ENCODE measurements around the gene PEX7.
"Not testable (repeated sequence)": the region's sequence is repeated elsewhere in the genome, so short reads cannot be mapped to it uniquely, and the experiment has no call there.

The PEX7 gene

DNA sequence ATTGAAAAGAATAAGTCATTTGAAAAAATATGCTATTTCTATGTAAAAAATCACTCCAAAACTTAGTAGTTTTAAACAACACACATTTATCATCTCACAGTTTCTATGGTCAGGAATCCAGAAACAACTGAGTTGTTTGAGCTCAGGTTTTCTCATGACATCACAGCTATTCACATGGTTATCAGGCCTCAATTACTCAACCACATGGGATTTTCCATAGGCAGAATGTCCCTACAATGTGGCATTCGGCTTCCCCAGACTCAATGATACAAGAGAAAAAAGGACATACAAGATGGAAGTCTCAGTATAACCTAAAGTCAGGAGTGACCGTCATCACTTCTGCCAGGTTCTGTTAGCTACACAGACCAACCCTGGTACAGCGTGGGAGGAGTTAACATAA lies 96.3 kb downstream of the PEX7 start:
- DNase-seq: no peak

DNA sequence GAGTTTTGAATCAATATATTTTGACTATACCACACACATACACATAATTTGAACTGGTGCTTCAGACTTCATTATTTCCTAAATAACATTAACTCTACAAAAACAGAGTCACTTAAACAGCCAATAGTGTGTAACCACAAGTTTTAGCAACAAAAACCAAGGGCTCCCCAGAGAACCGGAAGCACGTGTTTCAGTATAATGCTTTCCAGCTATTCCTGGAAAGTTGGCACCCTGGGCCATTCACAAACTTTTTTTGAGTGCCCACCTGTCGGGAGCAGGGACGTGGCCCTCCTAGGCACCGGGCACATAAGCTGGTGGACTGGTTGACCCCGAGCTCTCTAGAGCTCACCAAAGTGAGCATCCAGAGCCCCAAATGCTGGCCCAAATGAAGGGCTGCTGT lies 97.8 kb downstream of the PEX7 start:
- no peak for DNase-seq

DNA sequence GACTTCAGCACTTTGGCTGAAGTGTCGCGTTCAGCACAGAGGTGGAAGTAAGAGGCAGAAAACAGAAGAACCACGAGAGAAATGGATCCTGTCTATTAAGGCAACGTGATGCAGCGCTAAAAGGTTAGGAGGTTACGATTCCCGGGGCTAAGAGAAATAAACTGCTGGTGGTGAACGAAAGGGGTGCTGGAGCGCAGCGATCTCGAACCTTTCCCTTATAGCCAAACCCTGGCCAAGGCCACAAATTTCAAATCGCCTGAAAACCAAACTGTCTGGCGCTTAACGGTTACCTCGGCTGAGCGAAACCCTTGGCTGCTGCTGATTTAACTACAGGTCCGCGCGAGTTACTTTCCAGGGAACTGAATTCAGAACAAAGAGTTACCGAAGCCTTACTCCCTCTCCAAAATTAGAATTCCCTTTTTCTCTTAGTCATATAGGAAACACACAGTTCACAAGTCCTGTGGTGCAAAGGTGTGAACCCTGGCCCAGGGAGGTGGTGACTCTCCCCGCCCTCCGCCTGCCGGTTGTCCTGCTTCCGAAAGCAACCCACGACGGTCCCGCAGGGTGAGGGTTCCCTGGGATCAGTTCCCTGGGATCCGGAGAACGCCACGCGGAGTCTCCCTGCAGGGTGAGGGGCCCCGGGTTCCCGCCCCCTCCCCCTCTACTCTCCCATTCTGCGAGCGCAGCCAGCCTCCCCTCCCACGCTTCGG lies 98.4 kb downstream of the PEX7 start:
- DNase-seq: peak; percentile 49

DNA sequence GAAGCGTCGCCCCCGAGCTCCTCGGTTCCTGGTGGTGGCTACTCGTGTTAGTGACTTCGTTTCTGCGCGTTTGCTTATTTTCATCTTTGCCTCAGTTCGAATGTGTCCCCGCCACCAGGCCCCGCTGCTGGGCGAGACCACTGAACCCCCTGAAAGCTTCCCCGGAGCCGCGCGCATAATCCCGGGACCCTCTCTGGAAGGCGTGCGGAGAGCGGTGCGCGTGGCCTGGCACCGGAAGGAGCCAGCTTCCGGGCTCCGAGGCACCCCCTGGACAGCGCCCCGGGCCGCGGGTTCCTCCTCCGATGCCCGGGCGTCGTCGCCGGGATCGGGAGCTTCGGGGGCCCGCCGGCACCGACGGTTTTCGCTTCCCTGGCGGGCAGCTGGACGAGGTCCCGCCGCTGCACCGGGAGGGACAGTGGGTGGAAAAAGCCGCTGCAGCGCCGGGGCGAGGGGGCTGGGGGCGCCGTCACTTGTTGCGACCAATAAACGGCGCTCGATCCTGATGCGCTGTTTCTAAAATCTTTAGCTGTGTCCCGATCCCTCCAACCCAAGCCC lies 99.1 kb downstream of the PEX7 start:
- DNase-seq: peak; percentile 64

DNA sequence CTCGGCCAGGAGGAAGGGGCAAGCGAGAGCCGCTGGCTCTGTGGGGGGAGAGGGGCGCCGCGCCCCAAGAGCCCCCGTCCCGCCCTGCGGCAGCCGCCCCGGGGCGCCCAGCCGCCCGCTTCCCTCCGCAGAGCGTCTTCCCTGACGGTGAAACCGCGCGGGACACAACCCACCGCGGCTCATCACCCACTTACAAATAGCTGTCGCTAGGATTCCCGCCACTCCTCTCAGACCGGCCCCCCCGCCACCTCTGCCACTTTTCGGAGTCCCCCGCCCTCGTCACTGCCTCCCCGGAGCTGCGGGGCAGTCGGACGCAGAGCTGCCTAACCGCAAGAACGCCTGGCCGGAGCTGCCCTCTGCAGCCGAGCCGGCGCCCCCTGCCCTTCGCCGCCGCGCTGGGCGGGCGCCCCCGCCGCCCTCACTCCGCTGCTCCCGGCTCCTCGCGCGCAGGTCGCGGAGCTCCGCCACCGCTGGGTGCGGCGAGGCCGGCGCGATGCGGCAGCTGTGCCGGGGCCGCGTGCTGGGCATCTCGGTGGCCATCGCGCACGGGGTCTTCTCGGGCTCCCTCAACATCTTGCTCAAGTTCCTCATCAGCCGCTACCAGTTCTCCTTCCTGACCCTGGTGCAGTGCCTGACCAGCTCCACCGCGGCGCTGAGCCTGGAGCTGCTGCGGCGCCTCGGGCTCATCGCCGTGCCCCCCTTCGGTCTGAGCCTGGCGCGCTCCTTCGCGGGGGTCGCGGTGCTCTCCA lies 99.7 kb downstream of the PEX7 start, which contains the start of gene SLC35D3:
Gene SLC35D3, plus strand, starts transcription at position 366 of the 749 bp plus-strand sequence. Its CDS starts 128 bp downstream, at position 494.
- DNase-seq: peak; percentile 45

DNA sequence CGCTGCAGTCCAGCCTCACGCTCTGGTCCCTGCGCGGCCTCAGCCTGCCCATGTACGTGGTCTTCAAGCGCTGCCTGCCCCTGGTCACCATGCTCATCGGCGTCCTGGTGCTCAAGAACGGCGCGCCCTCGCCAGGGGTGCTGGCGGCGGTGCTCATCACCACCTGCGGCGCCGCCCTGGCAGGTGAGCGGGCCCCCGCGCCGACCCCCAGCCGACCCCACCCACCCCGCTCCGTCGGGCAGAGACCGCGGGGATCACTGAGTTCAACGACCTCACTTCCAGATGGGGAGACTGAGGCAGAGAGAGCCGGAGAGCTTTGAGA lies 100.3 kb downstream of the PEX7 start:
- no peak for DNase-seq

DNA sequence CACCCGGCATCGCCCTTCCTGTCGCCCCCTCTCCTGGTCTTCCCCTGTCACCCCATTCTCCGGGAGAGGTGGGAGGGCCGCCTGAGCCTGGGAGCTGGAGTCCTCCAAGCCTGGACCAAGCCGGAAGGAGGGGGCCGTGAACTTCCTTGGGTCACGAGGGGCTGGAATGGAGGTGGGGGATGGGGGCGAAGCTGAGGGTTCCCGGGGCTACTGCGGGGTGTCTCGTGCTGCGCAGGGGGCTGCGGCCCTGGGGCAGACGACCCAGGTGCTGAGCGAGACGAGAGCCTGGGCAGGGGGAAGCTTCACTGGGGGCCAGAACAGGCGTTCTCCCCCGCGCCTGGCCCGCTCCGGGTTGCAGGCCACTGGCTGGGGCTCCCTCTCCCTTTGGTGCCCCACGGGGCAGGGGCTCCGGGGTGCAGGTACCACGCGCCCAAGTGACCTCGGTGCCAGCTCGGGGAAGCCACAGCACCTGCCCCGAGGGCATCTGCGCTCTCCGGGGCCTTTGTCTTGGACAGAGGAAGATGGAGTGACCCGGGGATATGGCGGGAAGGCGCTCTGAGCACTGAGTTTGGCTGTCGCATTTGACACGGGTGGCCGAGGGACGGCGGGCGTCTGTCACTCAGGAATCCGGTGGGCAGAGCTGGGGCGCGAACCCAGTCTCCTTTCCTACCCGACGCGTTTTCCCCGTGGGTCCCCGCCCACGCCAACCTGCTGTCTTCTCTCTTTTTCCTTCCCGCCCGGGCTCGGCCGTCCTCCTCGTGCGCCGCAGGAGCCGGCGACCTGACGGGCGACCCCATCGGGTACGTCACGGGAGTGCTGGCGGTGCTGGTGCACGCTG lies 100.9 kb downstream of the PEX7 start:
- DNase-seq: peak; percentile 29

DNA sequence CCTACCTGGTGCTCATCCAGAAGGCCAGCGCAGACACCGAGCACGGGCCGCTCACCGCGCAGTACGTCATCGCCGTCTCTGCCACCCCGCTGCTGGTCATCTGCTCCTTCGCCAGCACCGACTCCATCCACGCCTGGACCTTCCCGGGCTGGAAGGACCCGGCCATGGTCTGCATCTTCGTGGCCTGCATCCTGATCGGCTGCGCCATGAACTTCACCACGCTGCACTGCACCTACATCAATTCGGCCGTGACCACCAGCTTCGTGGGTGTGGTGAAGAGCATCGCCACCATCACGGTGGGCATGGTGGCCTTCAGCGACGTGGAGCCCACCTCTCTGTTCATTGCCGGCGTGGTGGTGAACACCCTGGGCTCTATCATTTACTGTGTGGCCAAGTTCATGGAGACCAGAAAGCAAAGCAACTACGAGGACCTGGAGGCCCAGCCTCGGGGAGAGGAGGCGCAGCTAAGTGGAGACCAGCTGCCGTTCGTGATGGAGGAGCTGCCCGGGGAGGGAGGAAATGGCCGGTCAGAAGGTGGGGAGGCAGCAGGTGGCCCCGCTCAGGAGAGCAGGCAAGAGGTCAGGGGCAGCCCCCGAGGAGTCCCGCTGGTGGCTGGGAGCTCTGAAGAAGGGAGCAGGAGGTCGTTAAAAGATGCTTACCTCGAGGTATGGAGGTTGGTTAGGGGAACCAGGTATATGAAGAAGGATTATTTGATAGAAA lies 101.7 kb downstream of the PEX7 start:
- peak; percentile 38 for DNase-seq

DNA sequence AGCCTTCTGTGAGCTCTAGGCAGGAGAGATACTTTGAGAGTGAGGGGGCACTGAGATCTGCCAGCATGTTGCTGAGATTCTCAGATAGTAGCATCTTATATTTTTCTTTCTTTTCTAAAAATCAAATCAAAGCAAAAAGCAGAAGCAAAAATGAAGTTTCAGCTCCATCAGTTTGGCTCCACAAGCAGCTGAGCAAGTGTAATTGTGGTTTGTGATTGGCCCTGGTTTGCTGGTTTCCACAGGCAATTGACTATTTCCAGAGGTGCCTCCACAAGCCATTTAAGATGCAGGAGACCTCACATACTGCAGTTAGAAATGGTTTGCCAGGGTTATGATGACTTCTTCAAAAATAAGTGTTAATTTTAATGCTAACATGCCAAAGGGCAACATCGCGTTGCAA lies 104.0 kb downstream of the PEX7 start:
- no peak for DNase-seq

DNA sequence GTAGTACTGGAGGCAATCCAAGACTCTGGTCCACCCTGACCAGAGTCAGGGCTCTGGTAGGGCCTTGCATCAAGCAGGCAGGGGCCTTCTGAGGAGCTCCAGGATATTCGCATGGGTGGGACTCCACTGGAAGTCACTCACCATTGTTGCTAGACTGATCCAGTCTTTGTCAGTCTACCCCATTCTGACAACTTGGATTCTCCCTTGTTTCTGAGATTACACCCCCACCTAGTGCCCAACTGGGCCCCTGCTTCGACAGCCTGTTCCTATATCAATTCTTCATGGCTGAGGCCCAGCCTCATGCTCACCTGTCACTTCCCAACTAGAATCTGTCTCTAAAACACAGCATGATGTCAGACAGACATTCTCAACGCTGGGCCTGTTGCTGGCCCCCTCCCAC lies 104.9 kb downstream of the PEX7 start:
- peak; percentile 51 for DNase-seq

DNA sequence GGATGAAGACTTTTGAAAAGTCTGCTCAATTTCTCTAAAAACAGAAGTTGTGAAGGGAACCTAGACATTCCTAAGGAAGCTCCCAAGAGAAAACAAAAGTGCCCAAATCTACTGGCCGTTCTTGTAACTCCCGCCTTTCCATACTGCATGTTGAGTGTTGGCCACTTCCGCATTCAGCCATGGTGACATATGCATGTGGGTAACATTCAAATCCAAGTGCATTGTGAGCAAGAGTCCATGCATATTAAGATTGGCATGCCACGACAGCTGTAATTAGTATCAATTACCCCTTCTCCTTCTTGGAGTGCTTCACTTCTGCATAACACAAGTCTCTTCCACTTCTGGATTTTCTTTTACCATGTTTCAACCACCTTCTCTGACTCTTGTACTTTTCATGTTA lies 108.1 kb downstream of the PEX7 start:
- DNase-seq: no peak

DNA sequence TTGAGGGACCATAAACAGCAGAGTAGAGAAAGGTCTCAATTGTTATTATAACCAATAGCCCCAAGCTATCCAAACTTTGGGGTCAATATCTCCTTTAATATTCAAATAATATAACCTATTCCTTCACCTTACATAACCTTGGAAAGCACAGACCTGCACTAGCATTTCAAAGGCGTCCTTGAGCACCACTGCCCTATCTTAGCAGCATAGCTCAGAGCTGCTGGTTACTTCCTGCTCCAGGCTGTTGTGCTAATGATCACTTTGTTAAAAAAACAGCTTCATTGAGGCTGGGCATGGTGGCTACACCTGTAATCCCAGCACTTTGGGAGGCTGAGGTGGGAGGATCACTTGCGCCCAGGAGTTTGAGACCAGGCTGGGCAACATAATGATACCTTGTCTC lies 110.2 kb downstream of the PEX7 start:
- DNase-seq: no peak

DNA sequence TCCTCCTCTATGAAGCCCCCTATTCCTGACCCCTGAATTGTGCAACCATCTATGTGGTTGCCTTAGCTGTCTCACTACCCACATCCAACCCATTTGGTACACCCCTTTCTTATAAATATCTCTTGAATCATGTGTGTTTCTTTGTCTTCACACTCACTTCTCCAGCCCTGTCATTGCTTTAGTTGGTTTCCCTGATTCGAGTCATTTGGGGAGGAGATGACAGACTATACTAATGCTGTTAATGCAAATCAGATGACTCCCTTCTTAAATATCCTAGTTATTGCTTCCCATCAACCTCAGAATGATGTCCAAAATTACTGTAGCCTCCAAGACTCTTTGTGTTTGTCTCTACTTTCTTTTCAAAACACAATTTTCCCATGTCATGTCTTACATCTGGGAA lies 122.7 kb downstream of the PEX7 start:
- DNase-seq: no peak

DNA sequence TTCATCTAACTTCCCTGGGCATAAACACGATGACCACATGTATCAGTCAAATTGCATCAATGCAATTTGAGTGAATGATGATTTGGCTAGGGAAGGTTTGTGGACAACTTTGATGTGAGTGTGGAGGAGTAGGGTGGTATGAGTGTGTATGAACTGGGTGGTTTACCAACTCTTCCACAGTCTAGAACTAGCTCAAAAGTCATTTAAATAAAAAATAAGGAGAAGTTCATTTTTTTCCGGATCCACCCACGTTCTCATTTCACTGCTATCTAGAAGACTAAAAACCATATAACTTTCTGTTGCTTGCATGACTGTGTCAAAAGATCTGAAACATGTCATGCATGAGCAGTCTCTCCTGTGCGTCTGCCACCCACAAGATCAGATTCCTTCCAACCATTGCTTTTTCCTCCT lies 123.3 kb downstream of the PEX7 start:
- no peak for DNase-seq

DNA sequence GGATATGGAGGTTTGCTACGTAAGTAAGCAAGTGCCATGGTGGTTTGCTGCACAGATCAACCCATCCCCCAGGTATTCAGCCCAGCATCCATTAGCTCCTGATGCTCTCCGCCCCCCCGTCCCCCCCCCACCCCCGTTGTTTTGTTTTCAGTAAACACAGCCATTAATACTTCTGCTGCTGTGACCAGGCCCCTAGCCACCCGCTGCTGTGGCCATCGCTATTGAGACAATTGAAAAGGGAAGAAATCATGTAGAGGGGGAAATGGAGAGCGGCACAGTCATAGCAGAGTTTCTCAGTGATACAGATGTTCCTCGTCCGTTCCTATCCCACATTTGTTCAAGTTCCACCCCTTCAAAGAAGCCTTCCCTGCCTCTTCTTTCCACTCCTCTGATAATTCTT lies 124.6 kb downstream of the PEX7 start:
- no peak for DNase-seq

DNA sequence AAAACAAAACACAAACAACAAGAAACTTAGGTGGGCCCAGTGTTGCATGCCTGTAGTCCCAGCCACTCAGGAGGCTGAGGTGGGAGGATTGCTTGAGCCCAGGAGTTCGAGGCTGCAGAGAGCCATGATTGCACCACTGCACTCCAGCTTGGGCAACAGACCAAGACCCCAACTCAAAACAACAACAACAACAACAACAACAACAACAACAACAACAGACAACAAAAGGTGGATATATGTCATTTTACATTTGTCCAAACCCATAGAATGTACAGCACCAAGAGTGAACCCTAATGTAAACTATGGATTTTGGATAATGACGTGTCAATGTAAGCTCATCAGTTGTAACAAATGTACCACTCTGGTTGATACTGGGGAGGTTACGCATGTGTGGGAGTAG lies 127.6 kb downstream of the PEX7 start:
- DNase-seq: not testable (repeated sequence)

DNA sequence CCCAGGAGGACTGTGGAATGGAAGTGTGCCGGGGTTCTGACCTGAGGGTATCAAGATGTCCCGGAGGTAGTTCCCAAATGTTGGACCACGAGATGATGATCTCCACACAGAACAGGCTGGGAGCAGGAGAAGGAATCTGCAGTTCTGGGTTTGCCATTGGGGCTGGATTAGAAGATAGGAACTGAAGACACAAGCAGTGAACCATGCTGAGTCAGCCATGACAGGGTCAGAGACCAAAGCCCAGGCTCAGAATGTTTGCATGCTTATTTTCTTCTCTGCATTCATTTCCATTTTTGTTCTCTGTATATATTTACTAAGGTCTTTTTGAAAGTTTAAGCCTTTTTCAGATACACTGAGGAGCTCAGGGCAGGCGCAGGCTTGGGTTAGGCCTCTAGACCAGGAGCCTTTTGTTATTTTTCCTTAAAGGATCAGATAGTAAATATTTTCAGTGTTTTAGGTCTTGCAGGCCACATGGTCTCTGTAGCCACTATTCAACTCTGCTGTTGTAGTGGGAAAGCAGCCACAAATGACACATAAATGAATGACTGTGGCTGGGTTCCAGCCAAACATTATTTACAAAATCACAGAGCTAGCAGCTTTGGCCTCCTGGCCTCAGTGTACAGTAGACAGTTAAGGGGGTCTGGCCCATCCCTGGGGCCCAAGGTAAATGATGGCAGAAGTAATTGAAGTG lies 128.2 kb downstream of the PEX7 start:
- DNase-seq: no peak

DNA sequence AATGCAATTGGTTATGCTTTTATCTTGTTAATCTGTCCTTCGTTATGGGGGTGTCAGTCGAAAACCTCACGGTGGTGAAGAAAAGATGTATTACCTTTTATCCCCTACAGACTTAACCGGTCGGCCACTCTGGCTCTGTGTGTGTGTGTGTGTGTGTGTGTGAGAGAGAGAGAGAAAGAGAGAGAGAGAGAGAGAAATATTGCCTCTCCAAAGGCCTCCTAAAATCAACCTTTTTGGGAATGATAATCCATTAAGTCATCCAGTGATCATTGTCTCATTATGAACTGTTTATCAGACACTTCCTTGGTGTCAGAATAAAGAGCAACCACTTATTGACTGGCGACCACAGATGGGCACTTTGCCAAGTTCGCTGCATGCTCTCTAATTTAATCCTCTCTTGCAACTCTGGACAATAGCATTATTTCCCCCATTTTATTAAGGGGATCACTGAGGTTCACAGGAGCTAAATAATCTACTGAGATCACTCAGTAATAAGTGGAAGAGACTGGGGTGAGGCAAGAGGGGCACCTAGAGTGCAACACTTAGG lies 130.4 kb downstream of the PEX7 start:
- DNase-seq: no peak

DNA sequence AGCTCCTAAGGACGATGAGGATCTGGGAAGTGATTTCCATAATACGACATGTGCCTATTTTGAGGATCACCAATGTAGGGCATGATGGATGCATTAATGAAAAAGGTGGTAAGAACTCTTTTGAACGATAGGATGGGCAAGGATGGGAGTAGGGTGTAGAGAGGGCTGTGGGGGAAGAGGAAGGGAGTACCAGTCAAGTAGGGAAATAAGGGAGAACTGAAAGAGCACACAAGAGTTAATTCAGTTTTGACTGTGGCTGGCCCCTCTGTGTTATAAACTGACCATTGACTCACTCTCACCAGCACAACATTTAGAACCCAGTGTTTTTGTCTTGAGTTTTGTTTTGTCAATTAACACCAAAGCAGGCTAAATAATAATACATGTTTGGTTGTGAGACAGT lies 132.7 kb downstream of the PEX7 start:
- DNase-seq: no peak

DNA sequence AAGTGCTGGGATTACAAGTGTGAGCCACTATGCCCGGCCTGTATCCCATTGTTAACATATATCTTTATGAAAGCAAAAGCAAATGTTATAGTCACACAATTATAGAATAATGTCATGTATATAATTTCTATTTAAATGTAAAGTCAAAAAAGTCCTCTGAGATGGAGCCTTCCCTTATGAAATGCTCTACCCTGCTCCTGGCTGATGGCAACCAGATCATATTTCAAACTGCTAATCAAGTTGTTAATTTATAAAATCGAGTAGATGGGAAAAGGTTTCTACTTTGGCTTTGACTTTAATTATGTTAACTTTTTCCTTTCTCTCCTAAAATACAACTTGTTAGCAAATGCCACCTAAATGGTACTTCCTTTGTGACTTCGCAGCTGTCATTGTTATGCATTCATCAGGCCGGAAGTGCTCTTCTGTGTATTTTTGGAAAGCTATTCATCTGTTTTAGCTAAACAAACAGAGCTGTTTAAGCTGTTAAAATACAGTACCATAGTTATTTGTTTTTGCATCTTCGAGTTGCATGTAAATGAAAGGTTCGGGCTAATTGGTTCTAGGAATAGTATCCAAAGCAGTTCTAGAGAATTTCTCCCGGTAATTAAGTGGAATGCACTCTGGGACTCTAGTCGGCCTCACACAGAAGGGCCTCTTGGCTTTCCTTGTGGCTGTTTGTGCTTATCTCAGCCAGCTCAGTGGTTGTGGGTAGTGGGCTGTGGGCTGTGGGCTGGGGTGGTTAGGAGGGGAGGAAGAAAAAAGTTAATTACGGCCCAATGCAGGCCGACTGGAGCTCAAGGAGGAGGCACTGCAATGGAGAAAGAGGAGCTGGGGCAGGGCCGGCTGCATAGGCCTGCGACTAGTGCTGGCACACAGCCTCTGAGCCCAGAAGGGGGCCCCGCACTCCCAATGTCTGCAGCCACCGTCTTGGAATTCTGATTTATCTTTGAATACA lies 134.5 kb downstream of the PEX7 start:
- no peak for DNase-seq

DNA sequence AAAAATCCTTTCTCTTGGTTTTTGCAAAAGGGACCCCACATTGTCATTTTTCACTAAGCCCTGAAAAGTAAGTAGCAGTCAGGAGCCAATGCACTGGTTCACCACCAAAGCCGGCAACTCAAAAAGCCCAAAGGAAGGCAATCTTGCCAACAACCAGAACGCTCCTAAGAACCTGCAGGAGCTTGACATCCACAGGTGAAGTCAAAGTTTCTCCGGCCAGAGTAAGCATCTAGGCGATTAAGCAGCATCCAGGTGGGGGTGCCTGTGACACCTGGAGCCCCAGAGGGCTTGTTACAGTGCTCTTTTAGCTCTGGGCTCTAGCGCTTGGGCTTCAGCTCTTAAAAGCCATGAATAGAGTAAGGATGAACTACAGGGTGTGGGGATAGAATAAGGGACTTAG lies 135.8 kb downstream of the PEX7 start:
- DNase-seq: no peak

Data from 8988T (cell line).